ENCODE results near the gene SLC12A5.

SLC12A5 gene

GRCh38 chr20:46034039-46034438 lies 5.0 kb downstream of the SLC12A5 start:
- DNase-seq (ENCODE audit: low read depth): no peak
- H3K4me3 ChIP-seq (ENCODE audit: control insufficient read depth, low read depth, low read length): no peak overlapping the region
- TF ChIP-seq CTCF (IDR thresholded peaks at IDR 0.05; ENCODE audit: control insufficient read depth, insufficient read depth, low read depth, low read length, missing control alignments): no peak

GRCh38 chr20:46035253-46035652 lies 6.2 kb downstream of the SLC12A5 start:
- no peak for DNase-seq (ENCODE audit: low read depth)
- no peak overlapping the region for H3K4me3 ChIP-seq (ENCODE audit: control insufficient read depth, low read depth, low read length)
- no peak for TF ChIP-seq CTCF (IDR thresholded peaks at IDR 0.05; ENCODE audit: control insufficient read depth, insufficient read depth, low read depth, low read length, missing control alignments)

GRCh38 chr20:46035713-46036112 lies 6.7 kb downstream of the SLC12A5 start:
- no peak for TF ChIP-seq CTCF (IDR thresholded peaks at IDR 0.05; ENCODE audit: control insufficient read depth, insufficient read depth, low read depth, low read length, missing control alignments)
- no peak for DNase-seq (ENCODE audit: low read depth)
- no peak overlapping the region for H3K4me3 ChIP-seq (ENCODE audit: control insufficient read depth, low read depth, low read length)

GRCh38 chr20:46036370-46036769 lies 7.4 kb downstream of the SLC12A5 start:
- no peak for TF ChIP-seq CTCF (IDR thresholded peaks at IDR 0.05; ENCODE audit: control insufficient read depth, insufficient read depth, low read depth, low read length, missing control alignments)
- DNase-seq (ENCODE audit: low read depth): no peak
- no peak overlapping the region for H3K4me3 ChIP-seq (ENCODE audit: control insufficient read depth, low read depth, low read length)

GRCh38 chr20:46037036-46037435 lies 8.0 kb downstream of the SLC12A5 start:
- no peak for DNase-seq (ENCODE audit: low read depth)
- TF ChIP-seq CTCF (IDR thresholded peaks at IDR 0.05; ENCODE audit: control insufficient read depth, insufficient read depth, low read depth, low read length, missing control alignments): no peak
- H3K4me3 ChIP-seq (ENCODE audit: control insufficient read depth, low read depth, low read length): no peak overlapping the region

GRCh38 chr20:46040902-46041535 lies 12.0 kb downstream of the SLC12A5 start:
- no peak for DNase-seq (ENCODE audit: low read depth)
- no peak for TF ChIP-seq CTCF (IDR thresholded peaks at IDR 0.05; ENCODE audit: control insufficient read depth, insufficient read depth, low read depth, low read length, missing control alignments)
- H3K4me3 ChIP-seq (ENCODE audit: control insufficient read depth, low read depth, low read length): no peak overlapping the region

- no peak for DNase-seq (ENCODE audit: low read depth)
- no peak overlapping the region for H3K4me3 ChIP-seq (ENCODE audit: control insufficient read depth, low read depth, low read length)
- TF ChIP-seq CTCF (IDR thresholded peaks at IDR 0.05; ENCODE audit: control insufficient read depth, insufficient read depth, low read depth, low read length, missing control alignments): no peak
Measured at GRCh38 chr20:46043556-46043955, 14.5 kb downstream of the SLC12A5 start.

All from AG09309 (cell line).